H9 (cell line): Measurements from ENCODE around the gene TSPAN3. TPM values are rescaled to one million over a fixed set of nuclear protein-coding genes. Genes with fewer than 3 reads are reported as not detected.

Experiments used
- DNase-seq: peaks from one replicate; pipeline ENCODE4 v3.0.0-alpha.2; 2017
- H2AFZ ChIP-seq: one replicate; pipeline ENCODE4 v1.6.1; 2013; ENCODE audit warnings: mild to moderate bottlenecking, low read length, control low read depth, moderate library complexity
- H2AK5ac ChIP-seq: 2 replicates; pipeline ENCODE4 v1.6.1; 2013; ENCODE audit warnings: low read length, control low read depth, mixed read lengths; ENCODE audit not compliant: insufficient read length
- H2BK120ac ChIP-seq: one replicate; pipeline ENCODE4 v1.6.1; 2013; ENCODE audit warnings: low read depth, mild to moderate bottlenecking, low read length, control low read depth, inconsistent platforms; ENCODE audit not compliant: poor library complexity, severe bottlenecking
- H2BK12ac ChIP-seq: 2 replicates; pipeline ENCODE4 v1.6.1; 2013; ENCODE audit warnings: low read length, control low read depth, mixed read lengths, low read depth; ENCODE audit not compliant: insufficient read length
- H2BK15ac ChIP-seq: 2 replicates; pipeline ENCODE4 v1.6.1; 2013; ENCODE audit warnings: low read depth, low read length, control low read depth
- H2BK20ac ChIP-seq: one replicate; pipeline ENCODE4 v1.6.1; 2013; ENCODE audit warnings: low read depth, mild to moderate bottlenecking, low read length, control low read depth, inconsistent platforms; ENCODE audit not compliant: poor library complexity, severe bottlenecking
- H2BK5ac ChIP-seq: 2 replicates; pipeline ENCODE4 v1.6.1; 2013; ENCODE audit warnings: low read length, control low read depth, mixed read lengths; ENCODE audit not compliant: insufficient read length
- H3K14ac ChIP-seq: 2 replicates; pipeline ENCODE4 v1.6.1; 2013; ENCODE audit warnings: low read length, control low read depth; ENCODE audit not compliant: insufficient read depth
- H3K18ac ChIP-seq: 2 replicates; pipeline ENCODE4 v1.6.1; 2013; ENCODE audit warnings: low read depth, mild to moderate bottlenecking, mixed read lengths, low read length, control low read depth; ENCODE audit not compliant: insufficient read length
- H3K23ac ChIP-seq: 2 replicates; pipeline ENCODE4 v1.6.1; 2013; ENCODE audit warnings: low read length, control low read depth, mixed read lengths, low read depth; ENCODE audit not compliant: insufficient read length
- H3K23me2 ChIP-seq: 2 replicates; pipeline ENCODE4 v1.6.1; 2013; ENCODE audit warnings: low read depth, mild to moderate bottlenecking, mixed read lengths, low read length, control low read depth; ENCODE audit not compliant: insufficient read length, poor library complexity, severe bottlenecking
- H3K27ac ChIP-seq: 2 replicates; pipeline ENCODE4 v1.5.1; 2013; ENCODE audit warnings: low read length, control low read depth, mixed read lengths, low read depth; ENCODE audit not compliant: insufficient read length
- H3K27me3 ChIP-seq: 2 replicates; pipeline ENCODE4 v1.6.1; 2013; ENCODE audit warnings: low read length, control low read depth, inconsistent platforms; ENCODE audit not compliant: insufficient read depth
- H3K4ac ChIP-seq: 2 replicates; pipeline ENCODE4 v1.6.1; 2013; ENCODE audit warnings: low read depth, mild to moderate bottlenecking, control low read depth, inconsistent platforms, low read length, moderate library complexity
- H3K4me1 ChIP-seq: 2 replicates; pipeline ENCODE4 v1.6.1; 2013; ENCODE audit warnings: low read length, control low read depth, inconsistent platforms; ENCODE audit not compliant: insufficient read depth
- H3K4me2 ChIP-seq: 2 replicates; pipeline ENCODE4 v1.6.1; 2013; ENCODE audit warnings: low read length, control low read depth, mixed read lengths; ENCODE audit not compliant: insufficient read length, insufficient read depth
- H3K56ac ChIP-seq: 2 replicates; pipeline ENCODE4 v1.6.1; 2013; ENCODE audit warnings: low read depth, mild to moderate bottlenecking, mixed read lengths, low read length, control low read depth; ENCODE audit not compliant: insufficient read length
- H3K79me1 ChIP-seq: 2 replicates; pipeline ENCODE4 v1.6.1; 2013; ENCODE audit warnings: low read depth, mild to moderate bottlenecking, moderate library complexity, low read length, control low read depth, inconsistent platforms; ENCODE audit not compliant: insufficient read depth, poor library complexity, severe bottlenecking
- H3K79me2 ChIP-seq: 2 replicates; pipeline ENCODE4 v1.6.1; 2013; ENCODE audit warnings: low read length, control low read depth, inconsistent platforms; ENCODE audit not compliant: insufficient read depth
- H3K9ac ChIP-seq: 2 replicates; pipeline ENCODE4 v1.6.1; 2013; ENCODE audit warnings: low read length, control low read depth, mixed read lengths; ENCODE audit not compliant: insufficient read length; ENCODE audit errors: extremely low read depth
- H3K9me3 ChIP-seq: one replicate; pipeline ENCODE4 v1.6.1; 2013; ENCODE audit warnings: low read depth, low read length, inconsistent platforms; ENCODE audit not compliant: control insufficient read depth
- H3T11ph ChIP-seq: one replicate; pipeline ENCODE4 v1.6.1; 2013; ENCODE audit warnings: mild to moderate bottlenecking, low read length, control low read depth, inconsistent platforms
- H4K20me1 ChIP-seq: one replicate; pipeline ENCODE4 v1.6.1; 2013; ENCODE audit not compliant: control insufficient read depth, insufficient read length, insufficient read depth
- H4K5ac ChIP-seq: 2 replicates; pipeline ENCODE4 v1.6.1; 2013; ENCODE audit warnings: low read depth, mild to moderate bottlenecking, mixed read lengths, low read length, control low read depth; ENCODE audit not compliant: insufficient read length
- H4K8ac ChIP-seq: replicated peaks from 2 replicates; pipeline ENCODE4 v1.6.1; 2013; ENCODE audit warnings: low read length, control low read depth, mixed read lengths, low read depth; ENCODE audit not compliant: insufficient read length
- H4K91ac ChIP-seq: 2 replicates; pipeline ENCODE4 v1.6.1; 2013; ENCODE audit warnings: low read depth, mild to moderate bottlenecking, moderate library complexity, mixed read lengths, low read length, control low read depth; ENCODE audit not compliant: insufficient read length
- H3K27ac Mint-ChIP-seq, 3 experiments: 2 replicates in 2 of 3; 3 replicates in 1 of 3; pipeline ENCODE4 v1.8.0; 2020 to 2021; ENCODE audit warnings: mixed read lengths in 3 of 3, mild to moderate bottlenecking in 1 of 3, moderate library complexity in 1 of 3
- H3K27me3 Mint-ChIP-seq: 2 replicates; pipeline ENCODE4 v1.8.0; 2021; ENCODE audit warnings: low read depth, mild to moderate bottlenecking, moderate library complexity, mixed read lengths
- H3K36me3 Mint-ChIP-seq, 3 experiments: 2 replicates in 2 of 3; 3 replicates in 1 of 3; pipeline ENCODE4 v1.8.0; 2020 to 2021; ENCODE audit warnings: low read depth in 3 of 3, mixed read lengths in 3 of 3; ENCODE audit not compliant: insufficient read depth in 1 of 3
- H3K4me1 Mint-ChIP-seq, 2 experiments: 2 replicates each; pipeline ENCODE4 v1.8.0; 2020; ENCODE audit warnings: mixed read lengths in 2 of 2
- H3K4me3 Mint-ChIP-seq, 2 experiments: 2 replicates in 1 of 2; 3 replicates in 1 of 2; pipeline ENCODE4 v1.8.0; 2020 to 2021; ENCODE audit warnings: mild to moderate bottlenecking in 2 of 2, mixed read lengths in 2 of 2, moderate library complexity in 1 of 2
- H3K9me3 Mint-ChIP-seq, 2 experiments: 2 replicates in 1 of 2; 3 replicates in 1 of 2; pipeline ENCODE4 v1.8.0; 2020; ENCODE audit warnings: mild to moderate bottlenecking in 2 of 2, mixed read lengths in 2 of 2, moderate library complexity in 1 of 2
- CTCF ChIP-seq: fragments of 200-600 bp; sonication (generic); conservative IDR thresholded peaks from 3 replicates; pipeline ENCODE4 v1.8.0; 2021; ENCODE audit warnings: antibody characterized with exemption, mild to moderate bottlenecking
- WGBS: extraction: QIAGEN DNeasy Blood & Tissue Kit; methylation state at CpG from one replicate; pipeline ENCODE4 v1.1.7; 2013; ENCODE audit warnings: missing lambda C conversion rate, low lambda C conversion rate, mixed read lengths; ENCODE audit not compliant: insufficient read length; ENCODE audit errors: extremely low coverage; 5-methylcytosine and 5-hydroxymethylcytosine counted together
- total RNA-seq: library from RNA; stranded (reverse); gene quantifications from 2 replicates; pipeline ENCODE4 v1.2.1, GENCODE V29; 2021

The TSPAN3 gene
- total RNA-seq, 1 experiment from 2014 or later: 117 TPM

- no peak for TF ChIP-seq CTCF
- Mint-ChIP-seq H3K27ac (no peak overlapping the region), H3K4me3 (no peak overlapping the region), H3K9me3 (no peaks in the 10 kb centered on the region), H3K4me1 (peaks cover 34 to 53% of the 10 kb centered on the region in 2 experiments), H3K36me3 (peaks cover 0 to 15% (median 14%) of the 10 kb centered on the region in 3 experiments; a peak in 5 of 7 replicates), H3K27me3 (no peaks in the 10 kb centered on the region)
- Histone ChIP-seq H3K56ac (no peak overlapping the region), H3K23me2 (no peaks in the 10 kb centered on the region), H3K79me1 (peaks cover 3% of the 10 kb centered on the region), H2BK15ac (no peak overlapping the region), H3K23ac (no peak overlapping the region), H3K4me1 (peaks cover 2% of the 10 kb centered on the region), H3K4ac (no peak overlapping the region), H2BK20ac (no peak overlapping the region), H3K9ac (no peak overlapping the region), H3K18ac (no peak overlapping the region), H4K20me1 (no peaks in the 10 kb centered on the region), H4K8ac (no peak overlapping the region), H3K79me2 (peaks cover 3% of the 10 kb centered on the region; the same call in 1 of the 2 replicates), H4K91ac (no peak overlapping the region), H2BK120ac (no peak overlapping the region), H2BK5ac (no peak overlapping the region), H3K9me3 (no peaks in the 10 kb centered on the region), H2BK12ac (no peak overlapping the region), H3K27me3 (no peaks in the 10 kb centered on the region), H4K5ac (no peak overlapping the region), H3K14ac (no peak overlapping the region), H2AK5ac (no peak overlapping the region), H3K27ac (no peak overlapping the region), H3T11ph (no peak overlapping the region), H3K4me2 (no peak overlapping the region), H2AFZ (no peak overlapping the region)
- WGBS: no CpG with 5 or more reads among the region's 1 CpG
- no peak for DNase-seq
Measured at GRCh38 chr15:77057072-77057471, 13.8 kb downstream of the TSPAN3 start.
